ENCODE results near the gene MPC2.
A peak's percentile ranks its signal among the peaks of the same experiment; 100 is the strongest.

Gene MPC2

GRCh38 chr1:167957710-167958109 lies 20.8 kb upstream of the MPC2 start:
- Histone ChIP-seq H3K4me1 (no peaks in the 10 kb centered on the region), H3K4me2 (no peak overlapping the region), H3K36me3 (peaks cover 44% of the 10 kb centered on the region), H3K9me3 (peaks cover 9% of the 10 kb centered on the region; the same call in 1 of the 2 replicates), H3K9ac (no peak overlapping the region), H4K20me1 (peaks cover 8% of the 10 kb centered on the region; the same call in 1 of the 2 replicates), H3K4me3 (no peak overlapping the region), H3K27me3 (no peaks in the 10 kb centered on the region), H3K27ac (no peak overlapping the region)
- TF ChIP-seq Cebpa-rat (IDR thresholded peaks at IDR 0.05): no peak

- no peak overlapping the region for H3K4me3 ChIP-seq
- no peaks in the 10 kb centered on the region for H3K27me3 ChIP-seq
- no peak overlapping the region for H3K4me2 ChIP-seq
- no peaks in the 10 kb centered on the region for H3K4me1 ChIP-seq
- peaks cover 51% of the 10 kb centered on the region for H3K36me3 ChIP-seq
- no peak overlapping the region for H3K27ac ChIP-seq
- H4K20me1 ChIP-seq: peaks cover 14% of the 10 kb centered on the region; the same call in 1 of the 2 replicates
- no peak for TF ChIP-seq Cebpa-rat (IDR thresholded peaks at IDR 0.05)
- H3K9ac ChIP-seq: no peak overlapping the region
- peaks cover 3% of the 10 kb centered on the region; the same call in 1 of the 2 replicates for H3K9me3 ChIP-seq
These were observed 19.0 kb upstream of the MPC2 start for GRCh38 chr1:167955915-167956314.

GRCh38 chr1:167950569-167950968 lies 13.7 kb upstream of the MPC2 start:
- H3K9ac ChIP-seq: no peak overlapping the region
- peaks cover 53% of the 10 kb centered on the region for H3K36me3 ChIP-seq
- no peak overlapping the region for H3K4me3 ChIP-seq
- H3K4me2 ChIP-seq: no peak overlapping the region
- no peaks in the 10 kb centered on the region for H3K4me1 ChIP-seq
- H3K27me3 ChIP-seq: no peaks in the 10 kb centered on the region
- H3K9me3 ChIP-seq: peaks cover 4% of the 10 kb centered on the region; the same call in 1 of the 2 replicates
- no peak overlapping the region for H3K27ac ChIP-seq
- no peak for TF ChIP-seq Cebpa-rat (IDR thresholded peaks at IDR 0.05)
- peaks cover 54% of the 10 kb centered on the region; the same call in 1 of the 2 replicates for H4K20me1 ChIP-seq

- Histone ChIP-seq H3K4me1 (no peaks in the 10 kb centered on the region), H3K36me3 (peaks cover 45% of the 10 kb centered on the region), H3K9me3 (peaks cover 8% of the 10 kb centered on the region; the same call in 1 of the 2 replicates), H3K27me3 (no peaks in the 10 kb centered on the region), H4K20me1 (peaks cover 62% of the 10 kb centered on the region; the same call in 1 of the 2 replicates), H3K27ac (no peak overlapping the region), H3K4me2 (no peak overlapping the region), H3K9ac (no peak overlapping the region), H3K4me3 (no peak overlapping the region)
- no peak for TF ChIP-seq Cebpa-rat (IDR thresholded peaks at IDR 0.05)
These were observed 12.9 kb upstream of the MPC2 start for GRCh38 chr1:167949785-167950184.

GRCh38 chr1:167947733-167948132 lies 10.9 kb upstream of the MPC2 start:
- no peak for TF ChIP-seq Cebpa-rat (IDR thresholded peaks at IDR 0.05)
- H4K20me1 ChIP-seq: peaks cover 62% of the 10 kb centered on the region; the same call in 1 of the 2 replicates

GRCh38 chr1:167943541-167943940 lies 6.7 kb upstream of the MPC2 start:
- H3K9ac ChIP-seq: no peak overlapping the region
- peaks cover 29% of the 10 kb centered on the region for H3K9me3 ChIP-seq
- peaks cover 6% of the 10 kb centered on the region for H3K4me1 ChIP-seq
- no peak for TF ChIP-seq Cebpa-rat (IDR thresholded peaks at IDR 0.05)
- peaks cover 51% of the 10 kb centered on the region for H4K20me1 ChIP-seq
- no peaks in the 10 kb centered on the region for H3K27me3 ChIP-seq
- H3K27ac ChIP-seq: no peak overlapping the region
- no peak overlapping the region for H3K4me3 ChIP-seq
- no peak overlapping the region for H3K4me2 ChIP-seq
- peaks cover 15% of the 10 kb centered on the region for H3K36me3 ChIP-seq

More at GRCh38 chr1:167947733-167948132, 10.9 kb upstream of the MPC2 start:
- H3K9me3 ChIP-seq: peaks cover 22% of the 10 kb centered on the region
- no peak overlapping the region for H3K27ac ChIP-seq
- H3K4me1 ChIP-seq: no peaks in the 10 kb centered on the region
- no peak overlapping the region for H3K4me3 ChIP-seq
- no peaks in the 10 kb centered on the region for H3K27me3 ChIP-seq
- peaks cover 32% of the 10 kb centered on the region for H3K36me3 ChIP-seq
- H3K9ac ChIP-seq: no peak overlapping the region
- H3K4me2 ChIP-seq: no peak overlapping the region

GRCh38 chr1:167940264-167940663 lies 3.4 kb upstream of the MPC2 start:
- no peak overlapping the region for H3K9ac ChIP-seq
- peaks cover 22% of the 10 kb centered on the region for H3K9me3 ChIP-seq
- H3K4me1 ChIP-seq: peaks cover 15% of the 10 kb centered on the region
- no peak overlapping the region for H3K4me3 ChIP-seq
- no peak overlapping the region for H3K4me2 ChIP-seq
- no peak for TF ChIP-seq Cebpa-rat (IDR thresholded peaks at IDR 0.05)
- H4K20me1 ChIP-seq: peaks cover 27% of the 10 kb centered on the region
- H3K27me3 ChIP-seq: no peaks in the 10 kb centered on the region
- no peak overlapping the region for H3K27ac ChIP-seq
- H3K36me3 ChIP-seq: peaks cover 15% of the 10 kb centered on the region

- Histone ChIP-seq H3K9me3 (peaks cover 11% of the 10 kb centered on the region), H3K27ac (peak overlapping the region; percentile 95), H3K36me3 (peaks cover 7% of the 10 kb centered on the region), H3K4me2 (peak overlapping the region; percentile 68), H3K4me1 (peaks cover 36% of the 10 kb centered on the region), H3K27me3 (no peaks in the 10 kb centered on the region), H4K20me1 (peaks cover 23% of the 10 kb centered on the region), H3K9ac (peak overlapping the region; percentile 91), H3K4me3 (peak overlapping the region; percentile 89)
- TF ChIP-seq Cebpa-rat (IDR thresholded peaks at IDR 0.05): no peak
These were observed 1.3 kb upstream of the MPC2 start for GRCh38 chr1:167938080-167938636.

GRCh38 chr1:167937709-167938010 lies 788 bp upstream of the MPC2 start:
- no peaks in the 10 kb centered on the region for H3K27me3 ChIP-seq
- peak overlapping the region; percentile 95 for H3K27ac ChIP-seq
- TF ChIP-seq Cebpa-rat (IDR thresholded peaks at IDR 0.05): no peak
- H3K4me1 ChIP-seq: peaks cover 37% of the 10 kb centered on the region
- peaks cover 7% of the 10 kb centered on the region for H3K36me3 ChIP-seq
- H3K9me3 ChIP-seq: peaks cover 6% of the 10 kb centered on the region
- peak overlapping the region; percentile 89 for H3K4me3 ChIP-seq
- peak overlapping the region; percentile 91 for H3K9ac ChIP-seq
- peaks cover 23% of the 10 kb centered on the region for H4K20me1 ChIP-seq
- peak overlapping the region; percentile 68 for H3K4me2 ChIP-seq

GRCh38 chr1:167936068-167936929 lies 573 bp downstream of the MPC2 start, which contains the start of gene DCAF6:
DCAF6 (plus strand) TSS chr1:167936683; CDS start chr1:167936912, 229 bp downstream.
- peak within 1 kb of the TSS; percentile 91 for H3K9ac ChIP-seq
- H3K27me3 ChIP-seq: no peaks in the 10 kb centered on the region
- H3K9me3 ChIP-seq: no peaks in the 10 kb centered on the region
- H3K36me3 ChIP-seq: no peaks in the 10 kb centered on the region
- peaks cover 17% of the 10 kb centered on the region for H4K20me1 ChIP-seq
- H3K4me1 ChIP-seq: peaks cover 37% of the 10 kb centered on the region
- H3K4me2 ChIP-seq: peak within 1 kb of the TSS; percentile 84
- peak within 1 kb of the TSS; percentile 89 for H3K4me3 ChIP-seq
- H3K27ac ChIP-seq: peak within 1 kb of the TSS; percentile 95
- peak; percentile 97 for TF ChIP-seq Cebpa-rat (IDR thresholded peaks at IDR 0.05)

Data from BLaER1 (cell line).